Fibroblast of lung (primary cell): ENCODE data around the gene PRODH. TPM values are rescaled to one million over a fixed set of nuclear protein-coding genes. Genes with fewer than 3 reads are reported as not detected.
"Not testable (repeated sequence)": the region's sequence is repeated elsewhere in the genome, so short reads cannot be mapped to it uniquely, and the experiment has no call there.

Experiments
- DNase-seq, 2 donors: peaks; one replicate each; pipeline versions ENCODE4 v3.0.0 to v3.0.0-alpha.2; 2010; ENCODE audit warnings: low read depth in 2 of 2
- H2AFZ ChIP-seq: 2 replicates; pipeline ENCODE4 v1.5.1; 2012; ENCODE audit warnings: low read length, control low read depth, inconsistent platforms
- H3K27ac ChIP-seq: 2 replicates; pipeline ENCODE4 v1.5.1; 2011; ENCODE audit warnings: low read length, control low read depth; ENCODE audit not compliant: insufficient read depth
- H3K27me3 ChIP-seq: 2 replicates; pipeline ENCODE4 v1.5.1; 2011; ENCODE audit warnings: mild to moderate bottlenecking, low read length; ENCODE audit not compliant: control insufficient read depth, insufficient read depth
- H3K36me3 ChIP-seq: 2 replicates; pipeline ENCODE4 v1.5.1; 2011; ENCODE audit warnings: low read length; ENCODE audit not compliant: control insufficient read depth, insufficient read depth
- H3K4me1 ChIP-seq: 2 replicates; pipeline ENCODE4 v1.5.1; 2011; ENCODE audit warnings: low read length; ENCODE audit not compliant: control insufficient read depth, insufficient read depth; ENCODE audit errors: extremely low read depth
- H3K4me2 ChIP-seq: 2 replicates; pipeline ENCODE4 v1.5.1; 2011; ENCODE audit warnings: low read length, control low read depth; ENCODE audit not compliant: insufficient read depth; ENCODE audit errors: extremely low read depth
- H3K4me3 ChIP-seq, 4 experiments: fragments of 200-600 bp in 1 of 4; sonication (generic) in 1 of 4; replicated peaks in 1 of 4; 2 replicates each; pipeline ENCODE4 v1.5.1; 2011 to 2016; ENCODE audit warnings: low read length in 4 of 4, low read depth in 3 of 4, mild to moderate bottlenecking in 3 of 4, control low read depth in 2 of 4, inconsistent platforms in 1 of 4, mixed read lengths in 1 of 4; ENCODE audit not compliant: insufficient read depth in 1 of 4; ENCODE audit errors: control extremely low read depth in 1 of 4
- H3K79me2 ChIP-seq: 2 replicates; pipeline ENCODE4 v1.5.1; 2012; ENCODE audit warnings: mild to moderate bottlenecking, low read length, inconsistent platforms; ENCODE audit not compliant: control insufficient read depth, insufficient read depth
- H3K9ac ChIP-seq: 2 replicates; pipeline ENCODE4 v1.5.1; 2011; ENCODE audit warnings: mild to moderate bottlenecking, low read length, control low read depth; ENCODE audit not compliant: insufficient read depth
- H3K9me3 ChIP-seq: 2 replicates; pipeline ENCODE4 v1.5.1; 2012; ENCODE audit warnings: low read depth, low read length; ENCODE audit not compliant: control insufficient read depth, insufficient read depth
- H4K20me1 ChIP-seq: 2 replicates; pipeline ENCODE4 v1.5.1; 2011; ENCODE audit warnings: low read length; ENCODE audit not compliant: control insufficient read depth, insufficient read depth; ENCODE audit errors: extremely low read depth
- CTCF ChIP-seq, 2 donors: IDR thresholded peaks in 1 of 2; conservative IDR thresholded peaks in 1 of 2; 1 replicate in 1 of 2; 2 replicates in 1 of 2; pipeline ENCODE4 v1.5.1; 2011 to 2012; ENCODE audit warnings: low read length in 2 of 2, control low read depth in 1 of 2, inconsistent platforms in 1 of 2, low read depth in 1 of 2, mild to moderate bottlenecking in 1 of 2
- EZH2 ChIP-seq: IDR thresholded peaks from 2 replicates; pipeline ENCODE4 v1.5.1; 2012; ENCODE audit warnings: low read length, control low read depth, mild to moderate bottlenecking; ENCODE audit errors: missing control alignments
- polyA plus RNA-seq, 2 donors: library from polyadenylated mRNA; depleted of rRNA in 1 of 2; stranded (reverse) in 1 of 2; unstranded in 1 of 2; fragments of >200 nt; gene quantifications; 2 replicates each; pipeline ENCODE4 v1.2.1, GENCODE V29; 2011 to 2012; ENCODE audit warnings: missing spikeins in 1 of 2
- total RNA-seq: library from RNA; depleted of rRNA; stranded (reverse); fragments of >200 nt; gene quantifications from 2 replicates; pipeline ENCODE4 v1.2.1, GENCODE V29; 2014

Gene PRODH
- total and polyA plus RNA-seq, 2 donors (not counting 1 experiment from before 2014, with no cell fraction given), result 0.06 TPM; not detected in 1

GRCh38 chr22:18911535-18911934 lies 24.6 kb downstream of the PRODH start:
- not testable (repeated sequence) for H3K9ac ChIP-seq, H3K79me2 ChIP-seq, H3K9me3 ChIP-seq, H3K27ac ChIP-seq, H3K4me2 ChIP-seq, H3K27me3 ChIP-seq, H3K4me3 ChIP-seq, H2AFZ ChIP-seq, H3K4me1 ChIP-seq, H4K20me1 ChIP-seq, H3K36me3 ChIP-seq, DNase-seq

GRCh38 chr22:18909556-18909955 lies 26.5 kb downstream of the PRODH start:
- TF ChIP-seq EZH2, result no peak
- TF ChIP-seq CTCF (conservative IDR thresholded peaks at IDR 0.05 in 1 of 2, IDR thresholded peaks at IDR 0.05 in 1 of 2; ENCODE audit: low read depth in 1 of 2, low read length in 2 of 2), result no peak
- no peaks in the 10 kb centered on the region for H3K27me3 ChIP-seq
- H3K4me1 ChIP-seq, result no peaks in the 10 kb centered on the region
- H2AFZ ChIP-seq, result no peak overlapping the region
- no peaks in the 10 kb centered on the region for H3K36me3 ChIP-seq
- H3K9me3 ChIP-seq, result no peaks in the 10 kb centered on the region
- H3K4me2 ChIP-seq, result no peak overlapping the region
- no peak overlapping the region for H3K27ac ChIP-seq
- no peak for DNase-seq
- H3K79me2 ChIP-seq, result no peaks in the 10 kb centered on the region
- H3K4me3 ChIP-seq, result no peak overlapping the region
- H3K9ac ChIP-seq, result no peak overlapping the region
- no peaks in the 10 kb centered on the region for H4K20me1 ChIP-seq

- Histone ChIP-seq H2AFZ (no peak overlapping the region), H3K9me3 (no peaks in the 10 kb centered on the region), H3K4me1 (no peaks in the 10 kb centered on the region), H4K20me1 (no peaks in the 10 kb centered on the region), H3K27me3 (no peaks in the 10 kb centered on the region), H3K4me2 (no peak overlapping the region), H3K9ac (no peak overlapping the region), H3K79me2 (no peaks in the 10 kb centered on the region), H3K36me3 (no peaks in the 10 kb centered on the region), H3K27ac (no peak overlapping the region), H3K4me3 (no peak overlapping the region)
- TF ChIP-seq EZH2, result no peak
- TF ChIP-seq CTCF (conservative IDR thresholded peaks at IDR 0.05 in 1 of 2, IDR thresholded peaks at IDR 0.05 in 1 of 2; ENCODE audit: low read depth in 1 of 2, low read length in 2 of 2), result no peak
- no peak for DNase-seq
Observed at GRCh38 chr22:18906896-18907295, 29.2 kb downstream of the PRODH start.

- not testable (repeated sequence) for H3K4me1 ChIP-seq, H3K4me2 ChIP-seq, H3K27ac ChIP-seq, H3K79me2 ChIP-seq, H4K20me1 ChIP-seq, H2AFZ ChIP-seq, H3K27me3 ChIP-seq, DNase-seq, H3K9ac ChIP-seq, H3K4me3 ChIP-seq, H3K9me3 ChIP-seq, H3K36me3 ChIP-seq
Observed at GRCh38 chr22:18906410-18906745, 29.7 kb downstream of the PRODH start.
